ENCODE data around the gene ENOX1. TPM values are rescaled to one million over a fixed set of nuclear protein-coding genes. Genes with fewer than 3 reads are reported as not detected.

The ENOX1 gene
- total and polyA plus RNA-seq, 2 donors (not counting 3 experiments of a cell fraction or from before 2014, with no cell fraction given) = 0.17 to 0.97 TPM

- POLR2A ChIA-PET = no interaction called here
- Histone ChIP-seq H3K4me2 (ENCODE audit: insufficient read depth, low read length) (no peak overlapping the region), H3K36me3 (ENCODE audit: control insufficient read depth in 2 of 2, extremely low read depth in 1 of 2, insufficient read depth in 2 of 2, low read length in 2 of 2) (no peaks in the 10 kb centered on the region), H3K9me1 (replicated peaks; ENCODE audit: control insufficient read depth, extremely low read depth, insufficient read depth, low read length) (no peaks in the 10 kb centered on the region), H2AFZ (ENCODE audit: low read depth, low read length) (no peak overlapping the region), H4K20me1 (replicated peaks; ENCODE audit: control insufficient read depth, extremely low read depth, insufficient read depth, low read length) (no peaks in the 10 kb centered on the region), H3K27ac (ENCODE audit: insufficient read depth, low read depth, low read length) (no peak overlapping the region), H3K79me2 (ENCODE audit: control insufficient read depth, insufficient read depth, low read length) (no peaks in the 10 kb centered on the region), H3K4me1 (ENCODE audit: control insufficient read depth, extremely low read depth, insufficient read depth, low read length) (no peaks in the 10 kb centered on the region), H3K9ac (replicated peaks; ENCODE audit: extremely low read depth, insufficient read depth, low read length) (no peak overlapping the region), H3K9me3 (replicated peaks; ENCODE audit: control insufficient read depth, insufficient read depth, low read length) (no peaks in the 10 kb centered on the region), H3K4me3 (replicated peaks in 1 of 3; ENCODE audit: insufficient read depth in 1 of 3, low read depth in 1 of 3, low read length in 3 of 3) (no peak overlapping the region), H3K27me3 (ENCODE audit: control insufficient read depth in 2 of 2, insufficient read depth in 2 of 2, low read length in 2 of 2) (no peaks in the 10 kb centered on the region)
- TF ChIP-seq FOS (IDR thresholded peaks at IDR 0.05; ENCODE audit: borderline replicate concordance, insufficient read depth, low read length) = no peak
- peak; percentile 13 for TF ChIP-seq JUN (IDR thresholded peaks at IDR 0.05; ENCODE audit: borderline replicate concordance, insufficient read depth, insufficient read length, low read depth)
- no peak for TF ChIP-seq EZH2 (IDR thresholded peaks at IDR 0.05; ENCODE audit: borderline replicate concordance, low read depth, low read length, severe bottlenecking)
- dilution Hi-C loops (cut with MboI; ENCODE audit: extremely low pct_ligation_motif_present, low sequenced_read_pairs) = no loop called here
- no peak for FAIRE-seq
- DNase-seq (ENCODE audit: low read depth, low spot score) = no peak
- CTCF ChIA-PET = no interaction called here
- no TSS peak for BruUV-seq (replicated peaks)
- intact Hi-C loops (cut with micrococcal nuclease) = no loop called here
Measured at GRCh38 chr13:43686557-43686956, 100.2 kb downstream of the ENOX1 start.

GRCh38 chr13:43684963-43685725 is 101.6 kb downstream of the ENOX1 start:
- ChIA-PET CTCF (no interaction called here), POLR2A (no interaction called here)
- H3K79me2 ChIP-seq (ENCODE audit: control insufficient read depth, insufficient read depth, low read length) = no peaks in the 10 kb centered on the region
- intact Hi-C loops (cut with micrococcal nuclease) (no loop called here), dilution Hi-C loops (cut with MboI; ENCODE audit: extremely low pct_ligation_motif_present, low sequenced_read_pairs) (no loop called here)
- H3K27me3 ChIP-seq (ENCODE audit: control insufficient read depth in 2 of 2, insufficient read depth in 2 of 2, low read length in 2 of 2) = no peaks in the 10 kb centered on the region
- no peak overlapping the region for H3K9ac ChIP-seq (replicated peaks; ENCODE audit: extremely low read depth, insufficient read depth, low read length)
- no peak overlapping the region for H2AFZ ChIP-seq (ENCODE audit: low read depth, low read length)
- no TSS peak for BruUV-seq (replicated peaks)
- H3K4me2 ChIP-seq (ENCODE audit: insufficient read depth, low read length) = no peak overlapping the region
- H4K20me1 ChIP-seq (replicated peaks; ENCODE audit: control insufficient read depth, extremely low read depth, insufficient read depth, low read length) = no peaks in the 10 kb centered on the region
- DNase-seq (ENCODE audit: low read depth, low spot score) = no peak
- no peaks in the 10 kb centered on the region for H3K9me1 ChIP-seq (replicated peaks; ENCODE audit: control insufficient read depth, extremely low read depth, insufficient read depth, low read length)
- no peaks in the 10 kb centered on the region for H3K36me3 ChIP-seq (ENCODE audit: control insufficient read depth in 2 of 2, extremely low read depth in 1 of 2, insufficient read depth in 2 of 2, low read length in 2 of 2)
- H3K4me3 ChIP-seq (replicated peaks in 1 of 3; ENCODE audit: insufficient read depth in 1 of 3, low read depth in 1 of 3, low read length in 3 of 3) = no peak overlapping the region
- no peak for TF ChIP-seq GATA2 (IDR thresholded peaks at IDR 0.05; ENCODE audit: insufficient read depth, insufficient read length, low read depth, low read length)
- TF ChIP-seq FOS (IDR thresholded peaks at IDR 0.05; ENCODE audit: borderline replicate concordance, insufficient read depth, low read length) = no peak
- no peak for TF ChIP-seq EZH2 (IDR thresholded peaks at IDR 0.05; ENCODE audit: borderline replicate concordance, low read depth, low read length, severe bottlenecking)
- TF ChIP-seq CTCF (IDR thresholded peaks at IDR 0.05; ENCODE audit: extremely low read depth in 1 of 2, insufficient read depth in 1 of 2, low read depth in 1 of 2, low read length in 2 of 2) = no peak
- TF ChIP-seq POLR2A (IDR thresholded peaks at IDR 0.05; ENCODE audit: low read depth, low read length) = no peak
- TF ChIP-seq MYC (IDR thresholded peaks at IDR 0.05; ENCODE audit: low read depth, low read length) = no peak
- H3K9me3 ChIP-seq (replicated peaks; ENCODE audit: control insufficient read depth, insufficient read depth, low read length) = no peaks in the 10 kb centered on the region
- FAIRE-seq = no peak
- no peak overlapping the region for H3K27ac ChIP-seq (ENCODE audit: insufficient read depth, low read depth, low read length)
- H3K4me1 ChIP-seq (ENCODE audit: control insufficient read depth, extremely low read depth, insufficient read depth, low read length) = no peaks in the 10 kb centered on the region
